GM10847 (cell line): ENCODE data around the gene HOXD9.

ENCODE experiments used
- POLR2A ChIP-seq: IDR thresholded peaks from 2 replicates; pipeline ENCODE4 v1.6.1; 2011; ENCODE audit not compliant: insufficient read length; ENCODE audit errors: extremely low read depth

The HOXD9 gene

GRCh38 chr2:176101842-176102241, 20.7 kb upstream of the HOXD9 start:
- TF ChIP-seq POLR2A = no peak

DNA sequence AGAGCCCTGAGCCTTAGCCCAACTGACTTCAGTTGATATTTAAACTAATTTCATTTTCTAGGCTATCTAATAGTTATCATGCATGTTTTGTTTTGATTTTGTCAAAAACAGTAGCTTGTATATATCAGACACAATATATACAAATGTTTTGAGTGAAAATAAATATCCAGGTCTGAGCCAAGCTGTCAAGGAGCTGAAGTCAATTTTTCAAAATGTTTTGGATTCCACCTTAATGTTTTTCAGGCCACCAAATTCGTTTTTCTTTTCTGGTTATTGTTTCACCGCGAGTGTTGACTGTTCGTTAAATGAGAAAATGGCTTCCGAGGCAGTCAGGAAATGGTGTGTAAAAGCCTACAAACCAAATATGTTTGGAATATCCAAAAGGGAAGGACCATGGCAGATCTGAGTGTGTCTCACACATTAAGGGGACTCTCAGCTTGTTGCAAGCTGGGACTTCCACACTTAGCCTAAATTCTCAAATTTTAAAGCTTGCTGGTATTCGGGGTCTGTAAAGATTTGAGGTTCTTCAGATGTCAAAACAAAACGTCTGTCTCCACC, 20.1 kb upstream of the HOXD9 start:
- TF ChIP-seq POLR2A = no peak

DNA sequence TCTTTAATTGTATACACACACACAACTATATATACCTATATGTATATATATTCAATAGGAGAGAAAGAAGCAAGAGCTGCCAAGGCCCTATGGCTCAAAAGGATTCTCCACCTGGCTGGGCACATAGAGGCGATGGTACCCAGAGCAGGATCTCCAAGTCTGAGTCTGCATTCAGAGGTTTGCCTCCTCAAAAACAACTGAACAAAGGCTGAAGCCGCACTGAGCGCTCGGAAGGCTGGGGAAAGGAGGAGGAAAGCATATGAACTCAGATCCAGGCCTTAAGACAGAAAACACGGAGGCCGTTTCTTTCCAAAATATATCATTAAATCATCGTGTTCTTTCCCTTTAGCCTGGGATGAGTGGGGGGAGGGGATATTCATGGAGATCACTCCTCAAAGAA, 19.3 kb upstream of the HOXD9 start:
- no peak for TF ChIP-seq POLR2A

DNA sequence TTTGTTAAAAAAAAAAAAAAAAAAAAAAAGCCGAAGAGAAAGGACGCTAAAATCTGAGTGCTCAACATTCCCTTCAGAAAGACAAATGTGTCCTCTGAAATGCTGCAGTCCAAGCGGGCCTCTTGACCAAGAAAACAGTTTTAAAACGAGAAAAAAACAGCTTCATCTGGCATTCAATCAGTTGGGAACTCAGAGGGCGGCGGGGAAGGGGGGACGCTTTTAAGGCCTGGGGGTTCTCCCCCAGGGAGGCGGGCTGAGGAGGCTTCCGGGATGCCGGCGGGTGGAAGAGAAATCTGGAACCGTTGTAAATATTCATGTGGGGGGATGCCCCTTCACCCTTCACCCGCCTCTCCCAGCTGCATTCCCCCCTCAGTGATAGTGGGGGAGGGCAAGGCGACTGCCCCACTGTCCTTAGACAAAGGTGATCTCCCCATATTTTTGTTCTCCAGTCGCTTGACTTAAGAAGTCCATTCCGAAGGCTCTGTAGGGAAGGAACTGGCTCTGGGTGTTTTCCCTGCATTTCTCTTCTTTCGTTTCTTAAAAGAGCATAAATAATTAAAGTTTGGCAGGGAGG, 18.7 kb upstream of the HOXD9 start:
- no peak for TF ChIP-seq POLR2A

GRCh38 chr2:176104316-176105077, 18.0 kb upstream of the HOXD9 start:
- TF ChIP-seq POLR2A = no peak

- TF ChIP-seq POLR2A = no peak
These were observed 17.3 kb upstream of the HOXD9 start for GRCh38 chr2:176105078-176105729.

GRCh38 chr2:176105730-176106580, 16.6 kb upstream of the HOXD9 start:
- no peak for TF ChIP-seq POLR2A

- no peak for TF ChIP-seq POLR2A
These were observed 15.7 kb upstream of the HOXD9 start, which contains the start of gene HOXD11 for GRCh38 chr2:176106581-176107539. HOXD11 (plus strand) TSS chr2:176107280; CDS start chr2:176107356, 76 bp downstream.

GRCh38 chr2:176107731-176108181, 14.8 kb upstream of the HOXD9 start:
- TF ChIP-seq POLR2A = no peak

DNA sequence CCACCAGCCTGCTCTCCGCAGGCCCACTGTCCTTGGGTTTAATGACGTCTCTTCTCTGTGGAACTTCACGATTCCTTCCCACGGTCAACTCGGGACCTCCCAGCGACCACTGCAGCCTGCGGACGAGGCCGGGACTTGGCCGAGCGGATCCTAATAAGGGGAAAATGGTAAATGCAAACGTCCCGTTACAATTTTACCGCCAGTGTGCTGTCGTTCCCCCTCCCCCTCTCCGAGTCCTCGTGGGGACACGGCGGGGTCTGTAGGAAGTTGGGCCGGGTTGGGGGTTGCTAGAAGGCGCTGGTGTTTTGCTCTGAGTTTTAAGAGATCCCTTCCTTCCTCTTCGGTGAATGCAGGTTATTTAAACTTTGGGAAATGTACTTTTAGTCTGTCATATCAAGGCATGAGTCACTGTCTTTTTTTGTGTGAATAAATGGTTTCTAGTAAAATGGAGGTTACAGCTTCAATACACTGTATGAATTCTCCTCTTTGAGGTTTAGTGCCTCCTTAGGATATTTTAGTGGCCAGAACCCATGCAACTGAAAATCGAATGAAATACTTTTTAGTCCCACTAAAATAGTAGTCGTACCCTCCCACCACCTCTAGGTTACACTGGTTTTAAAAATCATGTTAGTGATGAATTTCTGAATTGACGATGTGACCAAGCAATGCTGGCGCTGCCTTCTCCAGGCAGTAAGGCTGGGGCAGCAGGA, 13.2 kb upstream of the HOXD9 start:
- TF ChIP-seq POLR2A = no peak

DNA sequence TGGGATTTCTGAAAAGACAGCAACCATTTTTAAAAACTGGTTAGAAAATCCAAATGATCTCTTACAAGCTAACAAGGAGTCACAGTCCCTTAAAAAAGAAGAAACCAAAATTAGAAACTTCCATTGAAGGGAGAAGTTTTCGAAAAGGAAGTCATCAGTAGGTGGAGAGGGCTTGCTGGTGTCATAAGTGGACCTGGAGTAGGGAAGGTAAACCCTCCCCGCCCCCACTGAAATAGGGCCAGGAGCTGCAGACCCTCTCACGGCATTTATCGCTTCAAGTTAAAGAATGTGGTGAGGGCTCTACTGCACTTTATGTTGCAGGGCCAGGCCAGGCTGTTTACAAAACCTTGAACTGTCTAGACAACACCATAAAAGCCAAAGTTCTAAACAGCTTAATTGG, 12.6 kb upstream of the HOXD9 start:
- no peak for TF ChIP-seq POLR2A

GRCh38 chr2:176110415-176111308, 11.9 kb upstream of the HOXD9 start:
- TF ChIP-seq POLR2A = no peak

- no peak for TF ChIP-seq POLR2A
These were observed 11.2 kb upstream of the HOXD9 start for GRCh38 chr2:176111309-176111663.
